Caco-2 (cell line): Measurements from ENCODE around the gene PARD3B. TPM values are rescaled to one million over a fixed set of nuclear protein-coding genes. Genes with fewer than 3 reads are reported as not detected.

Experiments
- BruUV-seq: library from RNA; stranded (reverse); fragments of 400-500 nt; replicated peaks from 2 replicates; lab custom pipeline; 2021; lab: Mats Ljungman, UMichigan
- CTCF ChIA-PET: fragments of 300-600 bp; sonication (Branson Sonifier 250); formaldehyde crosslinking; loops from one replicate; lab custom pipeline; 2022; ENCODE audit warnings: antibody characterized with exemption; lab: Charles Lee
- POLR2A ChIA-PET: fragments of 300-600 bp; sonication (Branson Sonifier 250); formaldehyde crosslinking; loops from one replicate; lab custom pipeline; 2022; ENCODE audit warnings: antibody characterized with exemption; lab: Charles Lee
- DNase-seq, 2 experiments: peaks; one replicate each; pipeline versions ENCODE4 v3.0.0 to v3.0.0-alpha.2; 2020 to 2022
- H3K27me3 ChIP-seq: replicated peaks from 2 replicates; pipeline ENCODE4 v1.6.0; 2011; ENCODE audit warnings: low read length; ENCODE audit not compliant: control insufficient read depth, insufficient read depth
- H3K36me3 ChIP-seq: 2 replicates; pipeline ENCODE4 v1.5.1; 2011; ENCODE audit warnings: low read length; ENCODE audit not compliant: control insufficient read depth, insufficient read depth
- H3K4me1 ChIP-seq: fragments of 250-450 bp; sonication (Bioruptor Pico); 2 replicates; pipeline ENCODE4 v1.5.1; 2020; ENCODE audit warnings: mild to moderate bottlenecking
- H3K4me3 ChIP-seq: 2 replicates; pipeline ENCODE4 v1.5.1; 2011; ENCODE audit warnings: low read depth, mild to moderate bottlenecking, control low read depth, low read length
- H3K9me3 ChIP-seq: fragments of 250-450 bp; sonication (Bioruptor Pico); 2 replicates; pipeline ENCODE4 v1.5.1; 2020; ENCODE audit warnings: mild to moderate bottlenecking, moderate library complexity
- H3K27ac Mint-ChIP-seq: one replicate; pipeline ENCODE4 v1.8.0; 2022; ENCODE audit warnings: mixed read lengths; ENCODE audit not compliant: unreplicated experiment
- H3K27me3 Mint-ChIP-seq: one replicate; pipeline ENCODE4 v1.8.0; 2022; ENCODE audit warnings: mixed read lengths; ENCODE audit not compliant: insufficient read depth, unreplicated experiment
- H3K36me3 Mint-ChIP-seq: one replicate; pipeline ENCODE4 v1.8.0; 2022; ENCODE audit warnings: mild to moderate bottlenecking, mixed read lengths; ENCODE audit not compliant: insufficient read depth, unreplicated experiment
- H3K4me1 Mint-ChIP-seq: one replicate; pipeline ENCODE4 v1.8.0; 2022; ENCODE audit warnings: low read depth, mixed read lengths; ENCODE audit not compliant: unreplicated experiment
- H3K4me3 Mint-ChIP-seq: one replicate; pipeline ENCODE4 v1.8.0; 2022; ENCODE audit warnings: mild to moderate bottlenecking, moderate library complexity, mixed read lengths; ENCODE audit not compliant: unreplicated experiment
- H3K9me3 Mint-ChIP-seq: one replicate; pipeline ENCODE4 v1.8.0; 2022; ENCODE audit warnings: mixed read lengths; ENCODE audit not compliant: unreplicated experiment
- intact Hi-C: fragments of 100-400 bp; cut with micrococcal nuclease; formaldehyde crosslinking; loops from one replicate; pipeline ENCODE4 v1.10.0; 2022; ENCODE audit not compliant: unreplicated experiment
- total RNA-seq: library from RNA; stranded (reverse); gene quantifications from 2 replicates; pipeline ENCODE4 v1.2.3, GENCODE V29; 2022
- TF ChIP-seq, protein P1 (sequence below), 2 experiments: fragments of 200-600 bp in 1 of 2; IDR thresholded peaks; 1 replicate in 1 of 2; 2 replicates in 1 of 2; pipeline versions ENCODE4 v1.5.1 to v1.8.0; 2011 to 2022; ENCODE audit warnings: antibody characterized with exemption in 1 of 2, control low read depth in 1 of 2, inconsistent platforms in 1 of 2, low read depth in 1 of 2, low read length in 1 of 2, mild to moderate bottlenecking in 1 of 2, moderate library complexity in 1 of 2; ENCODE audit not compliant: insufficient read depth in 1 of 2, severe bottlenecking in 1 of 2, unreplicated experiment in 1 of 2

The PARD3B gene
- total RNA-seq, 1 experiment from 2014 or later: 68.9 TPM

DNA sequence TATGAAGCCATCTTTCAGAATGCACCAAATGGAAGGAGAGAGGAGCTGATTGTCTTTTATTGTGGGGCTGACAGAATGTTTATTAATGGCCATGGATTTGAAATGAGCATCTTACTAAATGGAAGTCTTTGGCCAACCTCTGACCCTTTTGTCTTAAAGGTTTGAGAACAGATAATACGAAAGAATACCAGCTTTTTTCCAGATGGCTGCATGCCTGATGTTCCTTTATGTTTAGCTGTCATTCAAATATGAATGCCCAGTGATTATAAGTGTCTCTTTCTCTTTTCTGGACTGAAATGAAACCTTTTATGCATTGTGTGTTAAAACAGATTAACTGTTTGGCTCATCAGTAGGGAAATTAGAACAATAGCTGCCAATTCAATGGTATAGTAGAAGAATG is 46.0 kb downstream of the PARD3B start:
- DNase-seq: no peak
- H3K27me3 ChIP-seq: no peaks in the 10 kb centered on the region
- no peak overlapping the region for H3K4me3 ChIP-seq
- no peaks in the 10 kb centered on the region for H3K9me3 ChIP-seq
- POLR2A ChIA-PET: no interaction called here
- Mint-ChIP-seq H3K4me3 (no peak overlapping the region), H3K36me3 (peaks cover 19% of the 10 kb centered on the region), H3K4me1 (peaks cover 10% of the 10 kb centered on the region), H3K27ac (no peak overlapping the region), H3K27me3 (no peaks in the 10 kb centered on the region), H3K9me3 (peaks cover 17% of the 10 kb centered on the region)
- BruUV-seq: no TSS peak
- peaks cover 14% of the 10 kb centered on the region for H3K4me1 ChIP-seq
- TF ChIP-seq, protein P1, sequence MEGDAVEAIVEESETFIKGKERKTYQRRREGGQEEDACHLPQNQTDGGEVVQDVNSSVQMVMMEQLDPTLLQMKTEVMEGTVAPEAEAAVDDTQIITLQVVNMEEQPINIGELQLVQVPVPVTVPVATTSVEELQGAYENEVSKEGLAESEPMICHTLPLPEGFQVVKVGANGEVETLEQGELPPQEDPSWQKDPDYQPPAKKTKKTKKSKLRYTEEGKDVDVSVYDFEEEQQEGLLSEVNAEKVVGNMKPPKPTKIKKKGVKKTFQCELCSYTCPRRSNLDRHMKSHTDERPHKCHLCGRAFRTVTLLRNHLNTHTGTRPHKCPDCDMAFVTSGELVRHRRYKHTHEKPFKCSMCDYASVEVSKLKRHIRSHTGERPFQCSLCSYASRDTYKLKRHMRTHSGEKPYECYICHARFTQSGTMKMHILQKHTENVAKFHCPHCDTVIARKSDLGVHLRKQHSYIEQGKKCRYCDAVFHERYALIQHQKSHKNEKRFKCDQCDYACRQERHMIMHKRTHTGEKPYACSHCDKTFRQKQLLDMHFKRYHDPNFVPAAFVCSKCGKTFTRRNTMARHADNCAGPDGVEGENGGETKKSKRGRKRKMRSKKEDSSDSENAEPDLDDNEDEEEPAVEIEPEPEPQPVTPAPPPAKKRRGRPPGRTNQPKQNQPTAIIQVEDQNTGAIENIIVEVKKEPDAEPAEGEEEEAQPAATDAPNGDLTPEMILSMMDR (IDR thresholded peaks at IDR 0.05; ENCODE audit: insufficient read depth in 1 of 2, low read depth in 1 of 2, low read length in 1 of 2, severe bottlenecking in 1 of 2, unreplicated experiment in 1 of 2): no peak
- CTCF ChIA-PET: no interaction called here
- intact Hi-C loops: no loop called here
- H3K36me3 ChIP-seq: no peaks in the 10 kb centered on the region

GRCh38 chr2:204604061-204604460 is 58.8 kb downstream of the PARD3B start:
- Mint-ChIP-seq H3K4me1 (peaks cover 57% of the 10 kb centered on the region), H3K4me3 (no peak overlapping the region), H3K36me3 (no peaks in the 10 kb centered on the region), H3K9me3 (peaks cover 14% of the 10 kb centered on the region), H3K27me3 (no peaks in the 10 kb centered on the region), H3K27ac (peak overlapping the region; percentile 45)
- Histone ChIP-seq H3K4me1 (peaks cover 31% of the 10 kb centered on the region), H3K9me3 (no peaks in the 10 kb centered on the region; the same call in 1 of the 2 replicates), H3K4me3 (no peak overlapping the region), H3K27me3 (no peaks in the 10 kb centered on the region), H3K36me3 (no peaks in the 10 kb centered on the region)
- DNase-seq: no peak
- BruUV-seq: no TSS peak
- CTCF ChIA-PET: no interaction called here
- intact Hi-C loops: no loop called here
- POLR2A ChIA-PET: no interaction called here
- TF ChIP-seq, protein P1 (IDR thresholded peaks at IDR 0.05; ENCODE audit: insufficient read depth in 1 of 2, low read depth in 1 of 2, low read length in 1 of 2, severe bottlenecking in 1 of 2, unreplicated experiment in 1 of 2): no peak

DNA sequence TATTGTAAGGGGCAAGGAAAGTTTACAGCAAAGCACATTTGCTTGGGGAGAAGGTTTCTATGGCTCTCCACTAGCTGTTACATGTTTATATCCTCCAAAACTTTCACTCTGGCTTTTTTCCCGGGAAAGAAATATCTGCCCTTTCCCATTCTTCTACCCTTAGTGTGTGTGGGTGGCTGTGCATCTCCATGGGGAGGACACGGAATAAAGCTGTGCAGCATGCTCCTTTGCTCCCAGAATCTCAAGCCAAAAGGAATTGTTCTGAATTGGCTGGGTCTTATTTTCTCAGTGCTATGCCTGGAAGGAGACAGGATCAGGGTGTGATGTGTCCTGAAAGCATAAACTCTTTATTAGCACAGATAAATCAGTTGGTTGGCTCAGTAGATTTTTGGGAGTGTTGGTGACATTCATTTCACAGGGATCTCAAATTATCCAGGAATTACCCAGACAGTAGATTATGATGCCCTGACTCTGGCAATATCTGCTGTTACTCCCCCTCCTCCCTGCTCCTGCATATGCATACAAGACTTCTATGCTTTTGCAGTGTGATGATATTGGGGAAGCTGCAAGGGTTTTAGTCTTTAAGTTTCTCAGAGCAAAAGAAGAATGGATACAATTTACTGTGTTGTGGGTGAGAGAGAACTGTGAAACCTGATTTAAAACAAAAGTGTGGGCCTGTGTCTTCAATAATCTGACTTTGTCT is 63.1 kb downstream of the PARD3B start:
- H3K9me3 ChIP-seq: no peaks in the 10 kb centered on the region
- POLR2A ChIA-PET: no interaction called here
- H3K4me3 Mint-ChIP-seq: no peak overlapping the region
- CTCF ChIA-PET: no interaction called here
- no peaks in the 10 kb centered on the region for H3K9me3 Mint-ChIP-seq
- H3K36me3 ChIP-seq: no peaks in the 10 kb centered on the region
- TF ChIP-seq, protein P1 (IDR thresholded peaks at IDR 0.05; ENCODE audit: insufficient read depth in 1 of 2, low read depth in 1 of 2, low read length in 1 of 2, severe bottlenecking in 1 of 2, unreplicated experiment in 1 of 2): no peak
- H3K27me3 ChIP-seq: no peaks in the 10 kb centered on the region
- intact Hi-C loops: no loop called here
- no peak overlapping the region for H3K4me3 ChIP-seq
- peaks cover 75% of the 10 kb centered on the region for H3K4me1 Mint-ChIP-seq
- H3K4me1 ChIP-seq: peaks cover 57% of the 10 kb centered on the region
- H3K27me3 Mint-ChIP-seq: no peaks in the 10 kb centered on the region
- peak overlapping the region; percentile 73 for H3K27ac Mint-ChIP-seq
- BruUV-seq: no TSS peak
- H3K36me3 Mint-ChIP-seq: peaks cover 7% of the 10 kb centered on the region
- no peak for DNase-seq
